GM19025 (cell line): Measurements from ENCODE around the gene MYL6B.
"Not testable (repeated sequence)": the region's sequence is repeated elsewhere in the genome, so short reads cannot be mapped to it uniquely, and the experiment has no call there.

Experiments used
- ATAC-seq: cut with Tn5 transposase; IDR thresholded peaks from one replicate; pipeline ENCODE4 v1.9.1; 2021; ENCODE audit warnings: mild to moderate bottlenecking, low read depth, moderate library complexity; ENCODE audit not compliant: unreplicated experiment

The MYL6B gene

GRCh38 chr12:56152132-56152755, at the start of gene MYL6B:
MYL6B (plus strand) TSS chr12:56152587; CDS start chr12:56153919, 1,332 bp downstream.
- peak; percentile 94 for ATAC-seq

DNA sequence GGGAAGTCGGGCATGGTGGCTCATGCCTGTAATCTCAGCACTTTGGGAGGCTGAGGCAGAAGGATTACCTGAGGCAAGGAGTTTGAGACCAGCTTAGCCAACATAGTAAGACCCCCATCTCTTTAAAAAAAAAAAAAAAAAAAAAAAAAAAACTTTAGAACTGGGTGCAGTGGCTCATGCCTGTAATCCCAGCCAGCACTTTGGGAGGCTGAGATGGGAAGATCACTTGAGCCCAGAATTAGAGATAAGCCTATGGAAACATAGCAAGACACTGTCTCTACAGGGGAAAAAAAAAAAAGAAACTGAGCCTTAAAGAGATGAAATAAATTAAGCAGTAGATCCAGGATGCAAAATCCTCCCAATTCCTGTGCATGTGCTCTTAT, 49.7 kb upstream of the MYL6B start:
- no peak for ATAC-seq

DNA sequence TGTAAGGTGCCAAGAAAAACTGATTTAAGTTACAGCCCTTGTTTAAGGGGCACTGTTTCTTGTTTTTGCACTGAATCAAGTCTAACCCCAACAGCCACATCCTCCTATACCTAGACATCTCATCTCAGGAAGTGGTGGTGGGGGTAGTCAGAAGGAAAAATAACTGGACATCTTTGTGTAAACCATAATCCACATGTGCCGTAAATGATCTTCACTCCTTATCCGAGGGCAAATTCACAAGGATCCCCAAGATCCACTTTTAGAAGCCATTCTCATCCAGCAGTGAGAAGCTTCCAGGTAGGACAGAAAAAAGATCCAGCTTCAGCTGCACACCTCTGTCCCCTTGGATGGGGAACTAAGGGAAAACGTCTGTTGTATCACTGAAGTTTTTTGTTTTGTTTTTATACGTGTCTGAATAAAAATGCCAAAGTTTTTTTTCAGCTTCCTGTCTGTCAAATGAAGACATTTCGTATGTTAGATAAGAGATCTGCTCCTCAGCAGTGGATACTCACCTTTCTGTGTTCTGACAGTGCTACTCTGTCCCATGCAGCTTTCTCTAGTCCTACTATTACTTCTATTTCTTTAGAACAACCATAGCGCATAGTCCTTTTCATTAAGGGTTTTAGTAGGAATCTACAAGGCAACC, 49.2 kb upstream of the MYL6B start:
- ATAC-seq: no peak

GRCh38 chr12:56103823-56104108, 48.6 kb upstream of the MYL6B start:
- ATAC-seq: no peak

- peak; percentile 95 for ATAC-seq
Observed at GRCh38 chr12:56104109-56104814, 48.1 kb upstream of the MYL6B start, which contains the start of gene PA2G4. PA2G4 (plus strand) TSS chr12:56104559; CDS start chr12:56104738, 179 bp downstream.

DNA sequence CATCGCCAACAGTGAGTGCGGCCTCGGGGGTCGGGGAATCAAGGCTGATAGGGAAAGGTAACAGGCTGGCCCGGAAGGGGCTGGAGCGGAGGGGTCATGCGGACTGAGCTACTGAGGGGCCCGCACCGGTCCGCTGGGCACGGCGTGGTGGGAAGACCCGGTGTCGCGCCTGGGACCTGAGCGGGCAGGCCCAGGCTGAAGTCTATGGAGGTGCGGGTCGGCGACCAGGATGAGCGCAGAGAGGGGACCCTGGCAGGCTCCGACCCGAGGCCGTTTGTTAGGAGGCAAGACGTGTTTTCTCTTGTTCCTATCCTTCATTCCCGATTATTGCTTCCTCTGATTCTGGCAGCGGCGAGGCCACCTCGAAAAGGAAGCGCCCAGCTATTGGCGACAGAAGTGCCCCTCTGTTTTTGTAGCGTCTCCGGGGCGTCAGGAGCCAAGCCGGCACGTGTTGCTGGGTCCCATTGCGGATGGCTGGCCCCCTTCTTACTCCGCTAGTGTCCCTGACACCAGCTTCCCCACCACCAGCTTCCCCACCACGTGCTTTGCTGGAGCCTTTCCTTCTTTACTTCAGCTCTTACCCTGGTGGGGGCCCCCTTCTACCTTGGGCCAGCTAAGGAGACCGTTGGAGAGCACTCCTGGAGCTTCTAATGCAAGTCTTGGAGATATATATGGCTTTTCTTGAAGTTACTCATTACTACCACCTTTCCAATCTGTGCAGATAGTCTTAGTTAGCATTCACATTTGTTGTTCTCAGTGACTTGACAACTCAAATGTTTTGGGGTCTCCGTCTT, 47.4 kb upstream of the MYL6B start:
- ATAC-seq: no peak

DNA sequence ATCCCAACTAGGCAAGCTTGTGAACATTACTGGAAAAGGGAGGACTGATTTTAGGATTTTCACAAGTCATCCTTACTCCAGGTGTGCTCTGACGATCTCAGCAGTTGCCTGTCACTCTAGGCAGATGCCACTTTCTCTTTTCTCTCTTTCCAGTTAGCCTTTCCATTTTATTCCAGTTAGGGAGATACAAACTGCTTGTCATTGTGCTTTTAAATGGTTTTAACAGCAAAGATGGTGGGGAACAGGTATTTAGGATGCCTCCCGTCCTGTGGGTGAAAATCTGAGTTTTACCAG, 46.8 kb upstream of the MYL6B start:
- ATAC-seq: no peak

DNA sequence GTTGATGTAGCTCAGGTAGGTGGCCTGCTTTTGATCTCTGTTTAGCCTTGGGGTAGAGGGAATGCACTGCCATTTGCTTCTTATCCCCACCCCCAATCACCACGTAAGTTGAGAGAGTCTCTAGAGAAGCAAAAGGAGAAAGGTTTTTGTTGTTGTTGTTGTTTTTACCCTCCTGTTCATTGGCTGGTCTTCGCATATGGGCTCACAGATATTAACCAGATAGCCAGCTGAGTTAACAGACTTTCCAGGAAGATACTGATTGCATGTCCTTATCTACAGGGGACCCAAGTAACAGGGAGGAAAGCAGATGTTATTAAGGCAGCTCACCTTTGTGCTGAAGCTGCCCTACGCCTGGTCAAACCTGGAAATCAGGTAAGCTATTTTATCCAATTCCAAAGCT, 45.1 kb upstream of the MYL6B start:
- no peak for ATAC-seq

GRCh38 chr12:56110571-56110970, 41.8 kb upstream of the MYL6B start:
- no peak for ATAC-seq

DNA sequence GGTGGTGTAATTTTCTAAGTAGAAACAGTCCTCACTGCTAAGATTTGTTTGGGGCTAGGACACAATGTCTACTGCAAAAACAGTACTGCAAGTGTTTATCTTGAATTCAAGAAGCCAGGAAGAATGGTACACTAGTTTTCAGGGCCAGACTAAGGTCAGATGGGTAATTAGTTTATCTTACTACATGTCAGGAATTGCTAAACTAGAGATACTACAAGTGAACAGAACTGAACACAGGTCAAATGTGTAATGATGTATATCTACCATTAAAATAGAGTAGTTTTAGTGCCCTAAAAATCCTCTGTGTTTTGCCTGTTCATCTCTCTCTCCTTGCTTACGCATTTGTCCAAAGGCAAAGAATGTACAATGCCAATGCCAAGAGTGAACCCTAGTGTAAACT, 38.3 kb upstream of the MYL6B start:
- no peak for ATAC-seq

DNA sequence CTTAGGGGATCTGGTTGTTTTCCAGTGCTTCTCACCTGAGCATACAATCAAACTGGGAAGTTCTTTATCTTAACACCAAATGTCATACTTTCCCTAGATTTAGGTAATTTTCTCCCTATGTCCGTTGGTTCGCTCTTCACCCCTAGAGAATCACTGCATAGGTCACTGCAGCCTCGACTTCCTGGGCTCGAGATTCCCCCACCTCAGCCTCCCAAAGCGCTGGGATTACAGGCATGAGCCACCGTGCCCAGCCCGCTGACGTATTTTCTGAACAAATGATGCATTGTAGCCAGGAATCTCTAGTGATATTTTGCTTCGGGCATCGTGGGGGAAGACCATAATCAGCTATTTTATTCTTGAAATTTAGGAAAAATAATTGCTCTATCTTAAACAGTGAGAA, 37.1 kb upstream of the MYL6B start:
- no peak for ATAC-seq

- peak; percentile 35 for ATAC-seq
Observed at GRCh38 chr12:56116267-56117081, 35.9 kb upstream of the MYL6B start, which contains the start of gene RPL41. RPL41 (plus strand) TSS chr12:56116633.

DNA sequence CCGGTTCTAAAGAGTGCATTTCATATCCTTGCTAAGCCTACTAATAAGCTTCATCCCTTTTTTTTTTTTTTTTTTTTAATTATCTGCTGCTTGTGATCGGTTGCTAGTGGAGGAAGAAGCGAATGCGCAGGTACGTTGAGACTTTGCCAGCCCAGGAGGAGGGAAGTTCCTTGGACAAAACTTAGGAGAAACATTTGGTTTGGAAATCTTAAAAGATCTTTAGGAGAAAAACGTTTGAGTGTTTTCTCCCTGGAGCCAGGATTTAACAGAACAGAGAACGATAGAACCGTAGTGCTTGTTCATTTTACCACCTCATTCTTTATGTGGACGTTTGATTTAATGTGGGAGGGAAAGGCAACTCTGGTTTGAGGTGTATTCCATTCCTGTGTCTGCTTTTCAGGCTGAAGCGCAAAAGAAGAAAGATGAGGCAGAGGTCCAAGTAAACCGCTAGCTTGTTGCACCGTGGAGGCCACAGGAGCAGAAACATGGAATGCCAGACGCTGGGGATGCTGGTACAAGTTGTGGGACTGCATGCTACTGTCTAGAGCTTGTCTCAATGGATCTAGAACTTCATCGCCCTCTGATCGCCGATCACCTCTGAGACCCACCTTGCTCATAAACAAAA, 35.2 kb upstream of the MYL6B start:
- ATAC-seq: not testable (repeated sequence)

DNA sequence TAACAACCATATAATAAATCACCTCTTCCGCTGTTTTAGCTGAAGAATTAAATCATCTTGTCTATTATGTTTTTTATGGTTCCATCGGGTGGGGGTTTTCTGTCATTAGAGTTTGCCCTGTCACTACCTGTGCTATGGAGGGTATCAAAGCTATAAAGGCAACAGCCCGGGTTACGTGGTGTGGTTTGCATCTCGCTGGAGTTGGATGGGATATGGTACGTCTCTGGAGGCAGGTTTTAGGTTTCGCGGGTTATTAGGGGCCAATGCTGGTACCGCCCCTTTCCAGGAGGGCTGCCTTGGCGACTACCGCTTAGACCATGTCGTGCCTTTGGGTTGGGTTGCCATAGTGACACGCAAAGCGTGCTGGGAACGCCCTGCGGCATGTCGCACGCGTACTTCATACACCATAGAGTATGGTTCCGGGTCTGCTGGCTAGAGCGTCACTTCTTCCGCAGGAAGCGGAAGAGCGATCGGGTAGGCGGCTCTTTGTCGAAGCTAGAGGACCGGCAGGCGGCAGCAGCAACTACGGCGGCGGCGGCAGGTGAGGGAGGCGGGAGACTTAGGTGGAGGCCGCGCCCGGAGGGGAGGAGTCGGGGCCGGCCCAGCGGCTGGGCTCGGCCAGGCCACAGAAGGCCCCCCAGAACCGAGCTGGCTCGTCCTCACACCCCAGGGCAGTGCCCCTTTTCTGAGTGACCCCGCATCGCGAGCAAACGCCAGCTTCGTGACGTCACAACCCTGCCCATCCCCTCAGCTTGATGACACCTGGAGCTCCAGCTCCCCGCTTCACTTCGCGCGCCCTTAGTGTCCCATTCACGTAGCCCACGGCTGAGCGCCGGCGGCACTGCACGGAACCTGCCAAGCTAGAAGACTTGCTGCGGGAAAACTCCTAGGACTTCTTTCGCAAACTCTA, 34.4 kb upstream of the MYL6B start, which contains the start of gene ZC3H10:
Gene ZC3H10 (plus strand): TSS at position 489 of the 910 bp plus-strand sequence. CDS start 2,297 bp downstream, outside the sequence.
- peak; percentile 78 for ATAC-seq

DNA sequence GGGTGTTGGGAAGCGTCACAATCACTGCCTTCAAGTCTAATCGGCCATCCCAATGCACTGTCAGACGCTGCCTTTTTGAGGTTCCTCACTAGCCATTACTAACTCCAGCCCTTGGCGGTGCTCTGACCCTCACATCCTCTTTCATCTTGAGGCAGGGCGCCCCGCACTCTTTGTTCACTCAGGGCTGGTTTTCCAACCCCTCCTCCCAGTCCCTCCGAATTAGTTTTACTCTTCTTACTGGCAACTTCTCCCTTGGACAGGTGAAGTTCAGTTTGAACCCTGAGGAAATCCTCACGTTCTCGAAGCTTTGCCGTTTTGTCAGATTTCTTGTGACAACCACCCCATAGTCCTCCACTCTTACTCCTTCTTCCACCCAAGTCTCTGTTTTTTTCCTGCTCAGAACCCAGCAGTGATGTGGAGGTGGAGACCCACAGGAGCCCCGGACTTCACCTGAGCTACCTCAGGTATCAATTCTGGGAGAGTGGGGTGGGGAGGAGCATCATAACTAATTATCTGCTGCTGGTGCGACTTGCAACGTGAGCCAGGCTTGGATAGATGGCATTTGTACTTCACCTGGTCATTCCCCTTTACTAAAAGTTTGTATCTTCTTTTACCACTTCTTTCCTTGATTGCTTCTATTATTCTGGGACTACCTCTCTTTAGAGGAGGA, 33.6 kb upstream of the MYL6B start:
- no peak for ATAC-seq

GRCh38 chr12:56119361-56119796, 33.0 kb upstream of the MYL6B start:
- no peak for ATAC-seq

DNA sequence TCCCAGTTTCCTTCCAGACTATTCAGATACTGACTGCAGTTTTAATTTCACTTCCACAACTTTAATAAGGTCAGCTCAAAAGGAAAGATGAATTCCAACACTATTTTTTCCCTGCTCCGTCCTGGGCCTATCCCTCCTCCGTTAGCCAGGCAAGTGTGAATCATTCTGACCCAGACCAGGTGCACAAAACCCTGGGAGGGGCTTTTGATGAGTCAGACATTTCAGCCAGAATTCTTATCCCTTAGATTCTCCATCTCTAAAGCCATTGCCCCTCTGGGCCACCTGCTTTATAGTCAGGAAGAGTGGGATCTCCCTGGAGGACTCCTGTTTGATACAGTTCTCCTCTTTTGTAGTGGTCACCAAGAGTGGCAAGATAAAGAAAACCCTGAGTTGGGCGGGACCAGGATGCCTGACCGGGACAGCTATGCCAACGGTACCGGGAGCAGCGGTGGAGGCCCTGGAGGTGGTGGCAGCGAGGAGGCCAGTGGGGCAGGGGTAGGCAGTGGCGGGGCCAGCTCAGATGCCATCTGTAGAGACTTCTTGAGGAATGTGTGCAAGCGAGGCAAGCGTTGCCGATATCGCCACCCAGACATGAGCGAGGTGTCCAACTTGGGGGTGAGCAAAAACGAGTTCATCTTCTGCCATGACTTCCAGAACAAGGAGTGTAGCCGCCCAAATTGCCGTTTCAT, 32.1 kb upstream of the MYL6B start:
- ATAC-seq: no peak
